Vagina (tissue), 2 donors: Measurements from ENCODE around the gene ANAPC1. TPM values are rescaled to one million over a fixed set of nuclear protein-coding genes. Genes with fewer than 3 reads are reported as not detected.
"Not testable (repeated sequence)": the region's sequence is repeated elsewhere in the genome, so short reads cannot be mapped to it uniquely, and the experiment has no call there.

Experiments
- DNase-seq, 2 donors: peaks; one replicate each; pipeline ENCODE4 v3.0.0-alpha.2; 2017; ENCODE audit errors: extremely low spot score in 2 of 2
- H3K27ac ChIP-seq: fragments of 200-600 bp; sonication (generic); one replicate; pipeline ENCODE4 v1.5.1; 2019
- H3K27me3 ChIP-seq: fragments of 200-600 bp; sonication (generic); one replicate; pipeline ENCODE4 v1.5.1; 2019
- H3K36me3 ChIP-seq, 2 donors: fragments of 200-600 bp; sonication (generic); one replicate each; pipeline ENCODE4 v1.5.1; 2017 to 2019
- H3K4me1 ChIP-seq: fragments of 200-600 bp; sonication (generic); one replicate; pipeline ENCODE4 v1.5.1; 2019
- H3K4me3 ChIP-seq, 2 donors: fragments of 200-600 bp; sonication (generic); 1 replicate in 1 of 2; 2 replicates in 1 of 2; pipeline ENCODE4 v1.5.1; 2016 to 2019
- H3K9me3 ChIP-seq: fragments of 200-600 bp; sonication (generic); one replicate; pipeline ENCODE4 v1.5.1; 2019
- intact Hi-C: fragments of 100-400 bp; cut with DNase I; formaldehyde crosslinking; loops from one replicate; pipeline ENCODE4 v1.15.1; 2023
- total RNA-seq: library from RNA; depleted of rRNA; stranded (reverse); fragments of >200 nt; gene quantifications from one replicate; pipeline ENCODE4 v1.2.3, GENCODE V29; 2016

ANAPC1 gene
- total RNA-seq, 1 donor from 2014 or later: 36.3 TPM

GRCh38 chr2:111828217-111828766, 55.7 kb downstream of the ANAPC1 start:
- H3K27me3 ChIP-seq, H3K27ac ChIP-seq, H3K4me1 ChIP-seq, H3K36me3 ChIP-seq, H3K9me3 ChIP-seq, intact Hi-C loops, H3K4me3 ChIP-seq, DNase-seq: not testable (repeated sequence)

GRCh38 chr2:111812970-111813622, 70.9 kb downstream of the ANAPC1 start:
- intact Hi-C loops, H3K36me3 ChIP-seq, DNase-seq, H3K4me1 ChIP-seq, H3K27ac ChIP-seq, H3K9me3 ChIP-seq, H3K4me3 ChIP-seq, H3K27me3 ChIP-seq: not testable (repeated sequence)

DNA sequence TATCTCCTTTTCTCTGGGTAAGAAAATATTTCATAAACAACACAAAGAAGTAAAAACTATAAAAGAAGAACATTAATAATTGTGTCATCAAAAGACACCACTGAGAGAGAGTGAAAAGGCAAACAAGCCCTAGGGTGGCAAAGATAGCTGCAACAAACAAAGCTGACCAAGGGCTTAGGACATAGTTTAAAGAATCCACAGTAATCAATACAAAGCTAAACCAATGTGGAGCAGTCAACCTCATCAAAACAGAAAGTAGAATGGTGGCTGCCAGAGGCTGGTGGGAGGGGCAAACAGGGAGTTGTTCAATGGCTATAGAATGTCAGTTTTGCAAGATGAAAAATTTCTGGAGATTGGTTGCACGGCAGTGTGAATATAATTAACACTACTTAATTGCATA, 93.4 kb downstream of the ANAPC1 start:
- H3K27me3 ChIP-seq, H3K36me3 ChIP-seq, H3K27ac ChIP-seq, H3K4me1 ChIP-seq, H3K4me3 ChIP-seq, intact Hi-C loops, H3K9me3 ChIP-seq, DNase-seq: not testable (repeated sequence)

GRCh38 chr2:111784081-111784480, 99.9 kb downstream of the ANAPC1 start:
- intact Hi-C loops, H3K4me1 ChIP-seq, H3K4me3 ChIP-seq, H3K27me3 ChIP-seq, DNase-seq, H3K9me3 ChIP-seq, H3K27ac ChIP-seq, H3K36me3 ChIP-seq: not testable (repeated sequence)

DNA sequence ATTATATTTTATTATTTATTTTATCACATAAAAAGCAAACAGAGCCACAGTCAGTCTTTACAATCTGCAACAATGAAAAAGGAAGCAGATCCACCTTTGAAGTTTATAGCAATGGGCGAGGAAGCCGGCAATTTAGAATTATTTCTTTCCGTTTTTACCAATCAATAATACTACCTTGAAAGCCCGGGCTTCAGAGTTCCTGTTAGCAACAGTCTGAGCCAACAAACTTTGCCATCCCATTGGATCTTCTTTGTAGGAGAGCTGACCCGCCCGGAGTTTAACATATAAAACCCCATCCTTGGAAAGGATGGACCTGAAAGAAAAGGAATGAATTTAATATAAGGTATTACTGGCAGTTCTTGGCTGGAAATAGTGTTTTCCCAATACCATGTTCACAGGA, 101.8 kb downstream of the ANAPC1 start:
- not testable (repeated sequence) for DNase-seq, H3K36me3 ChIP-seq

DNA sequence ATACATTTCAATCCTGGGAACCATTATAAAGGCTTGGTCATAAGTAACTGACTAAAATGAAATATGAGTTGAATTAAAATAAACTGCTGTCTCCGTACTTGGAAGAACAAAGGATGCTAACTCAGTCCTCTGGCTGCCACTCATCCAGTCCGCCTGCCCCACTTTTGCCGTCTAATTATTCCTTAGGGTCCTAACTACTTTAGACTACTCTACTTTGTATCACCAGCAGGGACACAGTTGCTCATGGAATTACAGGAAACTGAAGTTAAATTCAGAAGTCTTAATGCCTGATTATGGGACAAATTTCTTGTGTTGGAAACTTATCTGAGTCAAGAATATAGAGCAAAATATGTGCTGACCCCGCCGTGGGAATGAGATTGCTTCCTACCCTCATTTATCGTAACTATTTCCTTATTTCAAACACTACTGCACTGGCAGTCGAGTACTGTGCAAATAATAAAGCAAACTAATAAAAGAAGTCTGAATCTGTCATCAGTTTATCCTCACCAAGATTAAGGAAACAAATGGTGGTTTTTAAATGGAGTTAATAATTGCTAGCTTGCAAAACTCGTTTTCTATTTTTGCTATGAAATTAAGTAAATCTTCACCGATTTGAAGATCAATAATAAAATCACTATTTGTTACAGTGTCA, 102.4 kb downstream of the ANAPC1 start:
- DNase-seq, H3K4me1 ChIP-seq, H3K27ac ChIP-seq, H3K4me3 ChIP-seq, H3K27me3 ChIP-seq, H3K9me3 ChIP-seq, intact Hi-C loops, H3K36me3 ChIP-seq: not testable (repeated sequence)

More for the DNA sequence above, 101.8 kb downstream of the ANAPC1 start:
- H3K9me3 ChIP-seq, H3K4me1 ChIP-seq, intact Hi-C loops, H3K27me3 ChIP-seq, H3K27ac ChIP-seq, H3K4me3 ChIP-seq: not testable (repeated sequence)

- DNase-seq, H3K4me1 ChIP-seq, H3K27me3 ChIP-seq, intact Hi-C loops, H3K4me3 ChIP-seq, H3K36me3 ChIP-seq, H3K27ac ChIP-seq, H3K9me3 ChIP-seq: not testable (repeated sequence)
Observed at GRCh38 chr2:111777155-111777554, 106.8 kb downstream of the ANAPC1 start.

GRCh38 chr2:111776296-111776695, 107.7 kb downstream of the ANAPC1 start:
- H3K27me3 ChIP-seq, intact Hi-C loops, H3K27ac ChIP-seq, H3K36me3 ChIP-seq, H3K9me3 ChIP-seq, H3K4me1 ChIP-seq, DNase-seq, H3K4me3 ChIP-seq: not testable (repeated sequence)

DNA sequence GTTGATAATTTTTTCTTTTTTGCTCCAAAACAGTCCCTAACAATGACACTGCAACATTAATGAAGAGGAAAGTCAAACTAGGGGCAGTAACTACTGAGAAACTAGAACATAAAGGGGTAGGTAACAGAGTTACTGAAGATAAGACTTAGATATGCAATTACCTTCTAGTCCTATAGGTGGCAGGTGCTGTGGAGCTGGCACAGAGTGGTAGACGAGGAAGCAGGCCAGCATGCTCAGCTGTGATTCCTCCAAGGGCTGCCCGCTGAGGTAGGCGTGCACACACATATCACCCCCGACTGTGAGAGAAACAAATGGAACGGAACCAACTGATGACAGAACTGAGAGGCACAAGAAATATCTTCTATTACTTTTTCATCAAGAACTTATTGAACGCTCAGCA, 111.8 kb downstream of the ANAPC1 start:
- H3K4me1 ChIP-seq, intact Hi-C loops, H3K27me3 ChIP-seq, H3K4me3 ChIP-seq, DNase-seq, H3K36me3 ChIP-seq, H3K9me3 ChIP-seq, H3K27ac ChIP-seq: not testable (repeated sequence)

DNA sequence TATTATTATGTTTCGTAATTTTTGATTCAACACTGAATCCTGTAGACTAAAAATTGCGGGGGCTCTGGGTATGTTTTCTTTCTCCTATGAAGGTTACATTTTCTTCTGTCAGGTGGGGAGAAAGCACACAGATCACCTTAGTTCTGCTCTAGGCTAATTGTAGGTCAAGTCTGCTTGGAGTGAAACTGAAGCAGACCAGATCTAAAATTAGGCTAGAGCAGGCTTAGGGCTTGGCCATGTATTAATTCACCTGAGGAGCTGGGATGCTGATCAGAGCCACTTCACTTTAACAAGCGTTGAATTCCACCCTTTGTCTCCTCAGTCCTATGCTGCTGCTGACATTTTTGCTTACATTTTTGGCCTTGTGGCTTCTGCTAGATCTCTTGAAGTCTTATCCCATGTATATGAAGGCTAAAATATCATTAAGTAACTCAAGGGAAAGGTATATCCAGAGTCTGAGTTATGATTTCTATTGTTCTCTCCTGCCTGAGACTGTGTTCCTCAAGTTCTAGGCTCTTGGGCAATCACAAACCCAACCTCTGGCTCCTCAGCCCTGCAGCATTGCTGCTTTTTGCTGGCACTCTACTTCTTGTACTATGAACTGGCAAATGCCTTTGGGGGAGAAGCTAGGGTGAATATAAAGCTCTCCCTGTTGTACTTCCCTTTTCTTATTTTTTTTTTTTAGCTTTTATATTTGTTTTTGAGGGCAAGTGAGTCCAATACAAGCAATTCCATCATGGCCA, 112.9 kb downstream of the ANAPC1 start:
- H3K4me1 ChIP-seq, H3K27me3 ChIP-seq, H3K27ac ChIP-seq, intact Hi-C loops, H3K4me3 ChIP-seq, H3K9me3 ChIP-seq, DNase-seq, H3K36me3 ChIP-seq: not testable (repeated sequence)

DNA sequence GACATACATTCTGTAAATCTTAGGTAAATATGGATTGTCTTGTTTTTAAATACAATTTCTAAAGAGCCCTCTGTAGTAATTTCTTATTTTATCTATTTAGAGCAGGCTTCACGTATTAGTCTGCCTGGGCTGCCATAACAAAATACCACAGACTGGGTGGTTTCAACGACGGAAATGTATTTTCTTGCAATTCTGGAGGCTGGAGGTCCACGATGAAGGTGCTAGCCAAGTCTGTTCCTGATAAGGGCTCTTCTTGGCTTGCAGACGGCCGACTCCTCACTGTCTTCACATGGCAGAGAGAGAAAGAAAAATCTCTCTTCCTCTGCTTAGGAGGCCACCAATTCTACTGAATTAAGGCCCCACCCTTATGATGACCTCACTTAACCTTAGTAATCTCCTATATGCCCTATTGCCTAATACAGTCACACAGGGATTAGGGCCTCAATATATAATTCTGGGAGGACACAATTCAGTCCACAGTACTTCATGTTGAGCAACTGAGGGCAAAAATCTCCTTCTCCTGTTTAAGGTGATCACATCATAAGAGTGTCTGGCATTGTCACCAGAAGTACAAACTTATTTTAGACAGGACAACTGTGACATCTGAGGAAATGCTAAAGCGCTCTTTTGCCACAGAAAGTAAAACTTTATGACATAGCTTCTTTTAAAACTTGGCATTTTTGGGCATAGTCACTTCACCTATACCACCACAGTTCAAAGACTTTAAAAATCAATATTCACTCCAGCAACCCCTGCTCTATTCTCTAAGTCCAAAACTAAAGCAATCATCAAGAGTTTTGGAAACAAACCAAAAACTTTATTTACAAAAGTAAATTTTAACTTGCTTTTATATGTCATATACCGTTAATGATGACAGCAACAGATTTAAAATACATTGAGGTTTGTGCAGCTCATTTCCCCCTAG, 115.5 kb downstream of the ANAPC1 start:
- intact Hi-C loops, H3K36me3 ChIP-seq, H3K9me3 ChIP-seq, H3K4me1 ChIP-seq, H3K27ac ChIP-seq, H3K4me3 ChIP-seq, H3K27me3 ChIP-seq, DNase-seq: not testable (repeated sequence)

GRCh38 chr2:111767087-111767486, 116.9 kb downstream of the ANAPC1 start:
- H3K9me3 ChIP-seq, H3K36me3 ChIP-seq, H3K27ac ChIP-seq, intact Hi-C loops, H3K27me3 ChIP-seq, H3K4me3 ChIP-seq, H3K4me1 ChIP-seq, DNase-seq: not testable (repeated sequence)

- DNase-seq, H3K36me3 ChIP-seq, H3K9me3 ChIP-seq, H3K4me3 ChIP-seq, intact Hi-C loops, H3K27me3 ChIP-seq, H3K27ac ChIP-seq, H3K4me1 ChIP-seq: not testable (repeated sequence)
Observed at GRCh38 chr2:111766295-111766694, 117.7 kb downstream of the ANAPC1 start.
